HepG2 (cell line): ENCODE measurements around the gene ARFIP2. TPM values are rescaled to one million over a fixed set of nuclear protein-coding genes. Genes with fewer than 3 reads are reported as not detected.

ENCODE experiments used
- ATF3 ChIP-seq: sonication (generic); formaldehyde crosslinking; IDR thresholded peaks from 2 replicates; pipeline ENCODE4 v1.4.0; 2020; ENCODE audit warnings: missing genetic modification reagents
- BCL6 ChIP-seq: IDR thresholded peaks from 2 replicates; pipeline ENCODE4 v1.6.1; 2016; ENCODE audit warnings: missing genetic modification reagents, missing compliant biosample characterization
- DPF2 ChIP-seq: sonication (generic); formaldehyde crosslinking; IDR thresholded peaks from 2 replicates; pipeline ENCODE4 v1.4.0; 2020; ENCODE audit warnings: mild to moderate bottlenecking, low read depth, missing genetic modification reagents, borderline replicate concordance
- FOXO1 ChIP-seq: sonication (generic); formaldehyde crosslinking; IDR thresholded peaks from 2 replicates; pipeline ENCODE4 v1.4.0; 2020; ENCODE audit warnings: missing genetic modification reagents
- FOXP1 ChIP-seq, 2 experiments: fragments of 450-650 bp in 1 of 2; IDR thresholded peaks; 2 replicates each; pipeline ENCODE4 v1.6.1; 2017 to 2018; ENCODE audit warnings: antibody characterized with exemption in 1 of 2
- GATAD2A ChIP-seq: IDR thresholded peaks from 2 replicates; pipeline ENCODE4 v1.6.1; 2016
- MAZ ChIP-seq, 2 experiments: sonication (generic) in 1 of 2; formaldehyde crosslinking in 1 of 2; IDR thresholded peaks; 2 replicates each; pipeline versions ENCODE4 v1.5.0 to v1.6.1; 2012 to 2020; ENCODE audit warnings: low read depth in 2 of 2, mild to moderate bottlenecking in 2 of 2, borderline replicate concordance in 1 of 2, improper control_type of control experiment in 1 of 2, low read length in 1 of 2, missing genetic modification reagents in 1 of 2, moderate library complexity in 1 of 2
- MBD4 ChIP-seq: IDR thresholded peaks from 2 replicates; pipeline ENCODE4 v1.6.1; 2012; ENCODE audit warnings: low read length, inconsistent platforms, borderline replicate concordance
- MED13 ChIP-seq: sonication (generic); formaldehyde crosslinking; IDR thresholded peaks from 2 replicates; pipeline ENCODE4 v1.5.0; 2020; ENCODE audit warnings: missing genetic modification reagents
- MIER3 ChIP-seq: IDR thresholded peaks from 2 replicates; pipeline ENCODE4 v1.6.1; 2016; ENCODE audit warnings: missing compliant biosample characterization, borderline replicate concordance
- NFE2L1 ChIP-seq: sonication (generic); formaldehyde crosslinking; IDR thresholded peaks from 2 replicates; pipeline ENCODE4 v1.4.0; 2020; ENCODE audit warnings: missing genetic modification reagents, mild to moderate bottlenecking, borderline replicate concordance
- NPAS2 ChIP-seq: sonication (generic); formaldehyde crosslinking; IDR thresholded peaks from 2 replicates; pipeline ENCODE4 v1.8.0; 2022; ENCODE audit warnings: mild to moderate bottlenecking, missing genetic modification reagents, borderline replicate concordance
- RARG ChIP-seq: sonication (generic); formaldehyde crosslinking; IDR thresholded peaks from 2 replicates; pipeline ENCODE4 v1.4.0; 2020; ENCODE audit warnings: low read depth, mild to moderate bottlenecking, missing genetic modification reagents
- RXRB ChIP-seq: IDR thresholded peaks from 2 replicates; pipeline ENCODE4 v1.6.1; 2016; ENCODE audit warnings: borderline replicate concordance, missing genetic modification reagents, missing compliant biosample characterization
- U2AF1 ChIP-seq: fragments of 200-400 bp; formaldehyde crosslinking; optimal IDR thresholded peaks from 2 replicates; pipeline ENCODE3; 2017; ENCODE audit warnings: mild to moderate bottlenecking, low read depth, low read length
- ZMAT3 ChIP-seq: sonication (generic); formaldehyde crosslinking; conservative IDR thresholded peaks from 2 replicates; pipeline ENCODE4 v1.7.0; 2021; ENCODE audit warnings: missing genetic modification reagents
- ZNF468 ChIP-seq: sonication (generic); formaldehyde crosslinking; IDR thresholded peaks from 2 replicates; pipeline ENCODE4 v1.8.0; 2022; ENCODE audit warnings: mild to moderate bottlenecking, moderate library complexity, missing genetic modification reagents
- ZNF670 ChIP-seq: sonication (generic); formaldehyde crosslinking; IDR thresholded peaks from 2 replicates; pipeline ENCODE4 v1.8.0; 2022; ENCODE audit warnings: mild to moderate bottlenecking, missing genetic modification reagents, borderline replicate concordance
- ZSCAN12 ChIP-seq: sonication (generic); formaldehyde crosslinking; IDR thresholded peaks from 2 replicates; pipeline ENCODE4 v1.9.0; 2021; ENCODE audit warnings: mild to moderate bottlenecking, missing genetic modification reagents
- polyA plus RNA-seq, 8 experiments: library from polyadenylated mRNA; depleted of rRNA in 3 of 8; stranded (reverse) in 7 of 8; unstranded in 1 of 8; fragments of >200 nt; fragmentation: Illumina TruSeq in 4 of 8; extraction: Trizol in 4 of 8; gene quantifications; 2 replicates each; pipeline versions ENCODE4 v1.2.1 to v1.2.3, GENCODE V29; 2011 to 2016; ENCODE audit warnings: low read depth in 4 of 8, missing spikeins in 1 of 8, mixed read lengths in 1 of 8; ENCODE audit not compliant: insufficient read depth in 1 of 8
- total RNA-seq, 5 experiments: library from RNA; depleted of rRNA; stranded (reverse); fragments of >200 nt; fragmentation: Illumina TruSeq; extraction: Trizol; gene quantifications; 2 replicates each; pipeline ENCODE4 v1.2.3, GENCODE V29; 2016; ENCODE audit warnings: low read depth in 1 of 5
- TF ChIP-seq, protein P1 (sequence below): IDR thresholded peaks from 2 replicates; pipeline ENCODE4 v1.6.1; 2016; ENCODE audit warnings: low read depth, missing genetic modification reagents, missing compliant biosample characterization
- TF ChIP-seq, protein P2 (sequence below): sonication (generic); formaldehyde crosslinking; IDR thresholded peaks from 2 replicates; pipeline ENCODE4 v1.8.1; 2023; ENCODE audit warnings: mild to moderate bottlenecking, inconsistent platforms, moderate library complexity, missing genetic modification reagents, borderline replicate concordance
- TF ChIP-seq, protein P3 (sequence below): sonication (generic); formaldehyde crosslinking; conservative IDR thresholded peaks from 2 replicates; pipeline ENCODE4 v1.8.0; 2022; ENCODE audit warnings: mild to moderate bottlenecking, moderate library complexity, missing genetic modification reagents

Gene ARFIP2
- total and polyA plus RNA-seq, 2 of the 13 experiments (the other 11 are each of a cell fraction or from before 2014, with no cell fraction given): 56.6 to 60.2 TPM

DNA sequence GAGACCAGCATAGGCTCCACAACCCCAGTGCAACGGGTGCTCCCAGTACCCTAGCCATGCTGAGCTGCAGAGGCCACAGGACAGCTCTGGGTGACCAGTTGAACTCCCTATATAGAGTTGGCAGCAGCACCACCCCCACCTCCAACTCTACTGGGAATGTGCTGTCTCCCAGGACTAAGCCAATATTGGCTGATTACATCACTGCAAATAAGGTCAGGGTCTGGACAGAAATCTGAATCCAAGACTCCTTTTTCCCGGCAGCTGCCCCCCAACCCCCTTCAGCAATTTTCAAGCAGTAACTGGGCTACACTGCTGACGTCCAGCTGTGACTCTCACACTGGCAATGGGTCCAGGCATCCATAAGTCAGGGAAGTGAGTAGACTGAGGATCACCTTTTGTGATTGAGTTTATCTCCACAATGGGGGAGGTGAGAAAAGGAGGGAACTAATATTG, 40.2 kb downstream of the ARFIP2 start, which contains the start of gene HPX (continued):
- TF ChIP-seq, protein P1, sequence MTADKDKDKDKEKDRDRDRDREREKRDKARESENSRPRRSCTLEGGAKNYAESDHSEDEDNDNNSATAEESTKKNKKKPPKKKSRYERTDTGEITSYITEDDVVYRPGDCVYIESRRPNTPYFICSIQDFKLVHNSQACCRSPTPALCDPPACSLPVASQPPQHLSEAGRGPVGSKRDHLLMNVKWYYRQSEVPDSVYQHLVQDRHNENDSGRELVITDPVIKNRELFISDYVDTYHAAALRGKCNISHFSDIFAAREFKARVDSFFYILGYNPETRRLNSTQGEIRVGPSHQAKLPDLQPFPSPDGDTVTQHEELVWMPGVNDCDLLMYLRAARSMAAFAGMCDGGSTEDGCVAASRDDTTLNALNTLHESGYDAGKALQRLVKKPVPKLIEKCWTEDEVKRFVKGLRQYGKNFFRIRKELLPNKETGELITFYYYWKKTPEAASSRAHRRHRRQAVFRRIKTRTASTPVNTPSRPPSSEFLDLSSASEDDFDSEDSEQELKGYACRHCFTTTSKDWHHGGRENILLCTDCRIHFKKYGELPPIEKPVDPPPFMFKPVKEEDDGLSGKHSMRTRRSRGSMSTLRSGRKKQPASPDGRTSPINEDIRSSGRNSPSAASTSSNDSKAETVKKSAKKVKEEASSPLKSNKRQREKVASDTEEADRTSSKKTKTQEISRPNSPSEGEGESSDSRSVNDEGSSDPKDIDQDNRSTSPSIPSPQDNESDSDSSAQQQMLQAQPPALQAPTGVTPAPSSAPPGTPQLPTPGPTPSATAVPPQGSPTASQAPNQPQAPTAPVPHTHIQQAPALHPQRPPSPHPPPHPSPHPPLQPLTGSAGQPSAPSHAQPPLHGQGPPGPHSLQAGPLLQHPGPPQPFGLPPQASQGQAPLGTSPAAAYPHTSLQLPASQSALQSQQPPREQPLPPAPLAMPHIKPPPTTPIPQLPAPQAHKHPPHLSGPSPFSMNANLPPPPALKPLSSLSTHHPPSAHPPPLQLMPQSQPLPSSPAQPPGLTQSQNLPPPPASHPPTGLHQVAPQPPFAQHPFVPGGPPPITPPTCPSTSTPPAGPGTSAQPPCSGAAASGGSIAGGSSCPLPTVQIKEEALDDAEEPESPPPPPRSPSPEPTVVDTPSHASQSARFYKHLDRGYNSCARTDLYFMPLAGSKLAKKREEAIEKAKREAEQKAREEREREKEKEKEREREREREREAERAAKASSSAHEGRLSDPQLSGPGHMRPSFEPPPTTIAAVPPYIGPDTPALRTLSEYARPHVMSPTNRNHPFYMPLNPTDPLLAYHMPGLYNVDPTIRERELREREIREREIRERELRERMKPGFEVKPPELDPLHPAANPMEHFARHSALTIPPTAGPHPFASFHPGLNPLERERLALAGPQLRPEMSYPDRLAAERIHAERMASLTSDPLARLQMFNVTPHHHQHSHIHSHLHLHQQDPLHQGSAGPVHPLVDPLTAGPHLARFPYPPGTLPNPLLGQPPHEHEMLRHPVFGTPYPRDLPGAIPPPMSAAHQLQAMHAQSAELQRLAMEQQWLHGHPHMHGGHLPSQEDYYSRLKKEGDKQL (CRISPR knock-in tag): no peak
- TF ChIP-seq RARG (CRISPR knock-in tag): no peak
- TF ChIP-seq, protein P2, sequence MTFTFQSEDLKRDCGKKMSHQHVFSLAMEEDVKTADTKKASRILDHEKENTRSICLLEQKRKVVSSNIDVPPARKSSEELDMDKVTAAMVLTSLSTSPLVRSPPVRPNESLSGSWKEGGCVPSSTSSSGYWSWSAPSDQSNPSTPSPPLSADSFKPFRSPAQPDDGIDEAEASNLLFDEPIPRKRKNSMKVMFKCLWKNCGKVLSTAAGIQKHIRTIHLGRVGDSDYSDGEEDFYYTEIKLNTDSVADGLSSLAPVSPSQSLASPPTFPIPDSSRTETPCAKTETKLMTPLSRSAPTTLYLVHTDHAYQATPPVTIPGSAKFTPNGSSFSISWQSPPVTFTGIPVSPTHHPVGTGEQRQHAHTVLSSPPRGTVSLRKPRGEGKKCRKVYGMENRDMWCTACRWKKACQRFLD (CRISPR knock-in tag): no peak
- no peak for TF ChIP-seq NPAS2 (CRISPR knock-in tag)
- TF ChIP-seq DPF2 (CRISPR knock-in tag): peak; percentile 53; the same call in 1 of the 2 replicates
- TF ChIP-seq GATAD2A (CRISPR knock-in tag): peak; percentile 90
- TF ChIP-seq ZNF468 (CRISPR knock-in tag): no peak
- TF ChIP-seq ATF3 (CRISPR knock-in tag): peak; percentile 80; the same call in 1 of the 2 replicates
- TF ChIP-seq MIER3: 0 out of 2 replicates have a peak, but pooled peaks have one; percentile 28
- TF ChIP-seq FOXP1 (IDR thresholded peaks at IDR 0.05): no peak
- TF ChIP-seq FOXP1 (CRISPR knock-in tag; IDR thresholded peaks at IDR 0.05): peak; percentile 48; the same call in 1 of the 2 replicates
- TF ChIP-seq NFE2L1 (CRISPR knock-in tag): no peak
- no peak for TF ChIP-seq U2AF1
- TF ChIP-seq MED13 (CRISPR knock-in tag): no peak
- TF ChIP-seq BCL6 (CRISPR knock-in tag): peak; percentile 81
- TF ChIP-seq ZSCAN12 (CRISPR knock-in tag): no peak
- TF ChIP-seq, protein P3, sequence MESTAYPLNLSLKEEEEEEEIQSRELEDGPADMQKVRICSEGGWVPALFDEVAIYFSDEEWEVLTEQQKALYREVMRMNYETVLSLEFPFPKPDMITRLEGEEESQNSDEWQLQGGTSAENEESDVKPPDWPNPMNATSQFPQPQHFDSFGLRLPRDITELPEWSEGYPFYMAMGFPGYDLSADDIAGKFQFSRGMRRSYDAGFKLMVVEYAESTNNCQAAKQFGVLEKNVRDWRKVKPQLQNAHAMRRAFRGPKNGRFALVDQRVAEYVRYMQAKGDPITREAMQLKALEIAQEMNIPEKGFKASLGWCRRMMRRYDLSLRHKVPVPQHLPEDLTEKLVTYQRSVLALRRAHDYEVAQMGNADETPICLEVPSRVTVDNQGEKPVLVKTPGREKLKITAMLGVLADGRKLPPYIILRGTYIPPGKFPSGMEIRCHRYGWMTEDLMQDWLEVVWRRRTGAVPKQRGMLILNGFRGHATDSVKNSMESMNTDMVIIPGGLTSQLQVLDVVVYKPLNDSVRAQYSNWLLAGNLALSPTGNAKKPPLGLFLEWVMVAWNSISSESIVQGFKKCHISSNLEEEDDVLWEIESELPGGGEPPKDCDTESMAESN (CRISPR knock-in tag): 0 out of 2 replicates have a peak, but pooled peaks have one; percentile 29
- TF ChIP-seq ZMAT3: no peak
- peak; percentile 70; the same call in 1 of the 2 replicates for TF ChIP-seq RXRB
- no peak for TF ChIP-seq ZNF670 (CRISPR knock-in tag)
- TF ChIP-seq MBD4: no peak
- peak; percentile 36; the same call in 1 of the 2 replicates for TF ChIP-seq MAZ (IDR thresholded peaks at IDR 0.05; ENCODE audit: borderline replicate concordance, low read depth, low read length)
- TF ChIP-seq MAZ (CRISPR knock-in tag; IDR thresholded peaks at IDR 0.05; ENCODE audit: low read depth): peak; percentile 74; the same call in 1 of the 2 replicates
- peak; percentile 47; the same call in 1 of the 2 replicates for TF ChIP-seq FOXO1 (CRISPR knock-in tag)
